H9 (cell line): ENCODE measurements around the gene CHD9. TPM values are rescaled to one million over a fixed set of nuclear protein-coding genes. Genes with fewer than 3 reads are reported as not detected.

Source experiments
- DNase-seq: peaks from one replicate; pipeline ENCODE4 v3.0.0-alpha.2; 2017
- H2AFZ ChIP-seq: one replicate; pipeline ENCODE4 v1.6.1; 2013; ENCODE audit warnings: mild to moderate bottlenecking, low read length, control low read depth, moderate library complexity
- H2AK5ac ChIP-seq: 2 replicates; pipeline ENCODE4 v1.6.1; 2013; ENCODE audit warnings: low read length, control low read depth, mixed read lengths; ENCODE audit not compliant: insufficient read length
- H2BK120ac ChIP-seq: one replicate; pipeline ENCODE4 v1.6.1; 2013; ENCODE audit warnings: low read depth, mild to moderate bottlenecking, low read length, control low read depth, inconsistent platforms; ENCODE audit not compliant: poor library complexity, severe bottlenecking
- H2BK12ac ChIP-seq: 2 replicates; pipeline ENCODE4 v1.6.1; 2013; ENCODE audit warnings: low read length, control low read depth, mixed read lengths, low read depth; ENCODE audit not compliant: insufficient read length
- H2BK15ac ChIP-seq: 2 replicates; pipeline ENCODE4 v1.6.1; 2013; ENCODE audit warnings: low read depth, low read length, control low read depth
- H2BK20ac ChIP-seq: one replicate; pipeline ENCODE4 v1.6.1; 2013; ENCODE audit warnings: low read depth, mild to moderate bottlenecking, low read length, control low read depth, inconsistent platforms; ENCODE audit not compliant: poor library complexity, severe bottlenecking
- H2BK5ac ChIP-seq: 2 replicates; pipeline ENCODE4 v1.6.1; 2013; ENCODE audit warnings: low read length, control low read depth, mixed read lengths; ENCODE audit not compliant: insufficient read length
- H3K14ac ChIP-seq: 2 replicates; pipeline ENCODE4 v1.6.1; 2013; ENCODE audit warnings: low read length, control low read depth; ENCODE audit not compliant: insufficient read depth
- H3K18ac ChIP-seq: 2 replicates; pipeline ENCODE4 v1.6.1; 2013; ENCODE audit warnings: low read depth, mild to moderate bottlenecking, mixed read lengths, low read length, control low read depth; ENCODE audit not compliant: insufficient read length
- H3K23ac ChIP-seq: 2 replicates; pipeline ENCODE4 v1.6.1; 2013; ENCODE audit warnings: low read length, control low read depth, mixed read lengths, low read depth; ENCODE audit not compliant: insufficient read length
- H3K23me2 ChIP-seq: 2 replicates; pipeline ENCODE4 v1.6.1; 2013; ENCODE audit warnings: low read depth, mild to moderate bottlenecking, mixed read lengths, low read length, control low read depth; ENCODE audit not compliant: insufficient read length, poor library complexity, severe bottlenecking
- H3K27ac ChIP-seq: 2 replicates; pipeline ENCODE4 v1.5.1; 2013; ENCODE audit warnings: low read length, control low read depth, mixed read lengths, low read depth; ENCODE audit not compliant: insufficient read length
- H3K27me3 ChIP-seq: 2 replicates; pipeline ENCODE4 v1.6.1; 2013; ENCODE audit warnings: low read length, control low read depth, inconsistent platforms; ENCODE audit not compliant: insufficient read depth
- H3K4ac ChIP-seq: 2 replicates; pipeline ENCODE4 v1.6.1; 2013; ENCODE audit warnings: low read depth, mild to moderate bottlenecking, control low read depth, inconsistent platforms, low read length, moderate library complexity
- H3K4me1 ChIP-seq: 2 replicates; pipeline ENCODE4 v1.6.1; 2013; ENCODE audit warnings: low read length, control low read depth, inconsistent platforms; ENCODE audit not compliant: insufficient read depth
- H3K4me2 ChIP-seq: 2 replicates; pipeline ENCODE4 v1.6.1; 2013; ENCODE audit warnings: low read length, control low read depth, mixed read lengths; ENCODE audit not compliant: insufficient read length, insufficient read depth
- H3K56ac ChIP-seq: 2 replicates; pipeline ENCODE4 v1.6.1; 2013; ENCODE audit warnings: low read depth, mild to moderate bottlenecking, mixed read lengths, low read length, control low read depth; ENCODE audit not compliant: insufficient read length
- H3K79me1 ChIP-seq: 2 replicates; pipeline ENCODE4 v1.6.1; 2013; ENCODE audit warnings: low read depth, mild to moderate bottlenecking, moderate library complexity, low read length, control low read depth, inconsistent platforms; ENCODE audit not compliant: insufficient read depth, poor library complexity, severe bottlenecking
- H3K79me2 ChIP-seq: 2 replicates; pipeline ENCODE4 v1.6.1; 2013; ENCODE audit warnings: low read length, control low read depth, inconsistent platforms; ENCODE audit not compliant: insufficient read depth
- H3K9ac ChIP-seq: 2 replicates; pipeline ENCODE4 v1.6.1; 2013; ENCODE audit warnings: low read length, control low read depth, mixed read lengths; ENCODE audit not compliant: insufficient read length; ENCODE audit errors: extremely low read depth
- H3K9me3 ChIP-seq: one replicate; pipeline ENCODE4 v1.6.1; 2013; ENCODE audit warnings: low read depth, low read length, inconsistent platforms; ENCODE audit not compliant: control insufficient read depth
- H3T11ph ChIP-seq: one replicate; pipeline ENCODE4 v1.6.1; 2013; ENCODE audit warnings: mild to moderate bottlenecking, low read length, control low read depth, inconsistent platforms
- H4K20me1 ChIP-seq: one replicate; pipeline ENCODE4 v1.6.1; 2013; ENCODE audit not compliant: control insufficient read depth, insufficient read length, insufficient read depth
- H4K5ac ChIP-seq: 2 replicates; pipeline ENCODE4 v1.6.1; 2013; ENCODE audit warnings: low read depth, mild to moderate bottlenecking, mixed read lengths, low read length, control low read depth; ENCODE audit not compliant: insufficient read length
- H4K8ac ChIP-seq: replicated peaks from 2 replicates; pipeline ENCODE4 v1.6.1; 2013; ENCODE audit warnings: low read length, control low read depth, mixed read lengths, low read depth; ENCODE audit not compliant: insufficient read length
- H4K91ac ChIP-seq: 2 replicates; pipeline ENCODE4 v1.6.1; 2013; ENCODE audit warnings: low read depth, mild to moderate bottlenecking, moderate library complexity, mixed read lengths, low read length, control low read depth; ENCODE audit not compliant: insufficient read length
- H3K27ac Mint-ChIP-seq, 3 experiments: 2 replicates in 2 of 3; 3 replicates in 1 of 3; pipeline ENCODE4 v1.8.0; 2020 to 2021; ENCODE audit warnings: mixed read lengths in 3 of 3, mild to moderate bottlenecking in 1 of 3, moderate library complexity in 1 of 3
- H3K27me3 Mint-ChIP-seq: 2 replicates; pipeline ENCODE4 v1.8.0; 2021; ENCODE audit warnings: low read depth, mild to moderate bottlenecking, moderate library complexity, mixed read lengths
- H3K36me3 Mint-ChIP-seq, 3 experiments: 2 replicates in 2 of 3; 3 replicates in 1 of 3; pipeline ENCODE4 v1.8.0; 2020 to 2021; ENCODE audit warnings: low read depth in 3 of 3, mixed read lengths in 3 of 3; ENCODE audit not compliant: insufficient read depth in 1 of 3
- H3K4me1 Mint-ChIP-seq, 2 experiments: 2 replicates each; pipeline ENCODE4 v1.8.0; 2020; ENCODE audit warnings: mixed read lengths in 2 of 2
- H3K4me3 Mint-ChIP-seq, 2 experiments: 2 replicates in 1 of 2; 3 replicates in 1 of 2; pipeline ENCODE4 v1.8.0; 2020 to 2021; ENCODE audit warnings: mild to moderate bottlenecking in 2 of 2, mixed read lengths in 2 of 2, moderate library complexity in 1 of 2
- H3K9me3 Mint-ChIP-seq, 2 experiments: 2 replicates in 1 of 2; 3 replicates in 1 of 2; pipeline ENCODE4 v1.8.0; 2020; ENCODE audit warnings: mild to moderate bottlenecking in 2 of 2, mixed read lengths in 2 of 2, moderate library complexity in 1 of 2
- CTCF ChIP-seq: fragments of 200-600 bp; sonication (generic); conservative IDR thresholded peaks from 3 replicates; pipeline ENCODE4 v1.8.0; 2021; ENCODE audit warnings: antibody characterized with exemption, mild to moderate bottlenecking
- WGBS: extraction: QIAGEN DNeasy Blood & Tissue Kit; methylation state at CpG from one replicate; pipeline ENCODE4 v1.1.7; 2013; ENCODE audit warnings: missing lambda C conversion rate, low lambda C conversion rate, mixed read lengths; ENCODE audit not compliant: insufficient read length; ENCODE audit errors: extremely low coverage; 5-methylcytosine and 5-hydroxymethylcytosine counted together
- total RNA-seq: library from RNA; stranded (reverse); gene quantifications from 2 replicates; pipeline ENCODE4 v1.2.1, GENCODE V29; 2021

CHD9 gene
- total RNA-seq, 1 experiment from 2014 or later = 46.2 TPM

- no peak overlapping the region for H2BK5ac ChIP-seq
- H2BK20ac ChIP-seq = no peak overlapping the region
- H3K36me3 Mint-ChIP-seq = peaks cover 7 to 29% (median 27%) of the 10 kb centered on the region in 3 experiments; a peak in 5 of 7 replicates
- H3K27me3 ChIP-seq = no peaks in the 10 kb centered on the region
- no peak overlapping the region for H3K18ac ChIP-seq
- no peaks in the 10 kb centered on the region for H3K79me1 ChIP-seq
- H3K4me1 ChIP-seq = no peaks in the 10 kb centered on the region
- no peak for TF ChIP-seq CTCF
- no peaks in the 10 kb centered on the region for H3K9me3 ChIP-seq
- no peak overlapping the region for H3K14ac ChIP-seq
- no peak overlapping the region for H3K9ac ChIP-seq
- no peak overlapping the region for H4K91ac ChIP-seq
- H2AFZ ChIP-seq = no peak overlapping the region
- H4K5ac ChIP-seq = no peak overlapping the region
- H3K23ac ChIP-seq = no peak overlapping the region
- H3K23me2 ChIP-seq = no peaks in the 10 kb centered on the region
- no CpG with 5 or more reads among the region's 4 CpGs for WGBS
- H2BK15ac ChIP-seq = no peak overlapping the region
- peaks cover 0 to 11% of the 10 kb centered on the region in 2 experiments; a peak in 2 of 4 replicates for H3K4me1 Mint-ChIP-seq
- H3K4me2 ChIP-seq = no peak overlapping the region
- no peak overlapping the region for H2AK5ac ChIP-seq
- peaks cover 2% of the 10 kb centered on the region; the same call in 1 of the 2 replicates for H3K79me2 ChIP-seq
- H3K56ac ChIP-seq = no peak overlapping the region
- H3K27ac Mint-ChIP-seq = no peak overlapping the region
- no peak overlapping the region for H3T11ph ChIP-seq
- H3K4me3 Mint-ChIP-seq = no peak overlapping the region
- DNase-seq = no peak
- no peak overlapping the region for H2BK120ac ChIP-seq
- no peaks in the 10 kb centered on the region for H3K27me3 Mint-ChIP-seq
- H2BK12ac ChIP-seq = no peak overlapping the region
- H3K4ac ChIP-seq = no peak overlapping the region
- no peak overlapping the region for H4K8ac ChIP-seq
- H4K20me1 ChIP-seq = no peaks in the 10 kb centered on the region
- H3K27ac ChIP-seq = no peak overlapping the region
- H3K9me3 Mint-ChIP-seq = no peaks in the 10 kb centered on the region
These were observed 164.6 kb downstream of the CHD9 start for GRCh38 chr16:53219371-53219770.
